ENCODE results near the gene SPNS3. TPM values are rescaled to one million over a fixed set of nuclear protein-coding genes. Genes with fewer than 3 reads are reported as not detected.

Gene SPNS3
- total and polyA plus RNA-seq, 9 donors: 0.06 to 0.80 (median 0.20) TPM; not detected in 4

DNA sequence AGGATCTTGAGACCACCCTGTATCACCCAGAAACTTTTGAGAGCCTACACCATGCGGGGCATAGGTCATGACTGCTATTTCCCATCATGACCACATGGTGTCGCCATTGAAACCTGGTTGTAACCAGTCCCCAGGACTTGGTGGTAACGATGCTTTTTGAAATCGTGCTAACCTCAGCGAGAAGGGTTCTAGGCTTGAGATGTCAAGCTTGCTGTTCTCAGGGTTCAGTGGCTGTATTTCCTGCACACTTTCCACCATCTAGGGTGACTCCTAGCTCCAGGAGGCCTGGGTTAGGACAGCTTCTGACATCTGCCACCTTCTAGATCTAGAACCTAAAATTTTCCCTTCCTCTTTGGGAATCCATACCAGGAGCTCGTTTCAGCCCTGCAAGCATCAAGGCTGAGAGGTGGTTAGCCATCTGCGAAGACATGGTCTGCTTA lies 13.0 kb upstream of the SPNS3 start:
- peaks cover 0 to 3% of the 10 kb centered on the region in 2 donors for H3K9me3 ChIP-seq
- 1 to 6% (median 2%) methylated on average over 7 of the region's 7 CpGs for WGBS, 3 donors
- no peaks in the 10 kb centered on the region for H3K36me3 ChIP-seq
- no peaks in the 10 kb centered on the region for H3K27me3 ChIP-seq
- intact Hi-C loops (cut with DNase I): loop anchor here in 3 of 4 donors (5.0 to 10.0 kb wide), 4 partner anchors 77 to 207 kb away; partner anchors contain the start of genes MYBBP1A (in 1 of the 3) and SPNS2 (in 1 of the 3)
- DNase-seq: peak in 2 of 5 donors; percentile 25 to 64
- no peak overlapping the region for H3K27ac ChIP-seq
- TF ChIP-seq, protein P1, sequence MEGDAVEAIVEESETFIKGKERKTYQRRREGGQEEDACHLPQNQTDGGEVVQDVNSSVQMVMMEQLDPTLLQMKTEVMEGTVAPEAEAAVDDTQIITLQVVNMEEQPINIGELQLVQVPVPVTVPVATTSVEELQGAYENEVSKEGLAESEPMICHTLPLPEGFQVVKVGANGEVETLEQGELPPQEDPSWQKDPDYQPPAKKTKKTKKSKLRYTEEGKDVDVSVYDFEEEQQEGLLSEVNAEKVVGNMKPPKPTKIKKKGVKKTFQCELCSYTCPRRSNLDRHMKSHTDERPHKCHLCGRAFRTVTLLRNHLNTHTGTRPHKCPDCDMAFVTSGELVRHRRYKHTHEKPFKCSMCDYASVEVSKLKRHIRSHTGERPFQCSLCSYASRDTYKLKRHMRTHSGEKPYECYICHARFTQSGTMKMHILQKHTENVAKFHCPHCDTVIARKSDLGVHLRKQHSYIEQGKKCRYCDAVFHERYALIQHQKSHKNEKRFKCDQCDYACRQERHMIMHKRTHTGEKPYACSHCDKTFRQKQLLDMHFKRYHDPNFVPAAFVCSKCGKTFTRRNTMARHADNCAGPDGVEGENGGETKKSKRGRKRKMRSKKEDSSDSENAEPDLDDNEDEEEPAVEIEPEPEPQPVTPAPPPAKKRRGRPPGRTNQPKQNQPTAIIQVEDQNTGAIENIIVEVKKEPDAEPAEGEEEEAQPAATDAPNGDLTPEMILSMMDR (IDR thresholded peaks at IDR 0.05): peak in 2 of 3 donors; percentile 65 to 72
- no peak for TF ChIP-seq EP300 (IDR thresholded peaks at IDR 0.05)
- no peak overlapping the region for H3K4me3 ChIP-seq
- H3K4me1 ChIP-seq (ENCODE audit: insufficient read depth): no peaks in the 10 kb centered on the region

DNA sequence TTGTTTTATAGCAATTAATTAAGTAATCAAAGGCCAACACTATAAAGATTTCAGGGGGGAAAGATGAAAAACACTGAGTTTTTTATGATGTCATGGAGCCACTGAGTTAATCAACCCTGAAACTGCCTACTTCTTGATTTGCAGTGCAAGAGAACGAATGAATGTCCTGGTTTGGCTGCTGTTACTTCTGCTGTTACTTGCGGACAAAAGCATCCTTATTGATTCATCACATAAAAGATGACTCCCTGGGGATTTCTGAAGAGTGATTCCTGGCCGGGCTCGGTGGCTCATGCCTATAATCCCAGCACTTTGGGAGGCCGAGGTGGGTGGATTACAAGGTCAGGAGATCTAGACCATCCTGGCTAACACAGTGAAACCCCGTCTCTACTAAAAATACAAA lies 10.9 kb upstream of the SPNS3 start:
- Histone ChIP-seq H3K27me3 (no peaks in the 10 kb centered on the region), H3K27ac (no peak overlapping the region), H3K36me3 (no peaks in the 10 kb centered on the region), H3K4me3 (no peak overlapping the region), H3K9me3 (peaks cover 0 to 3% of the 10 kb centered on the region in 2 donors), H3K4me1 (ENCODE audit: insufficient read depth) (no peaks in the 10 kb centered on the region)
- 62 to 87% (median 83%) methylated on average over 6 of the region's 6 CpGs for WGBS, 3 donors
- TF ChIP-seq, protein P1 (IDR thresholded peaks at IDR 0.05): no peak
- TF ChIP-seq POLR2A (IDR thresholded peaks at IDR 0.05) (no peak), EP300 (IDR thresholded peaks at IDR 0.05) (no peak)
- intact Hi-C loops (cut with DNase I): loop anchor here in 3 of 4 donors (5.0 to 10.0 kb wide), 4 partner anchors 74 to 204 kb away; partner anchors contain the start of genes MYBBP1A (in 1 of the 3) and SPNS2 (in 1 of the 3)
- DNase-seq: no peak

DNA sequence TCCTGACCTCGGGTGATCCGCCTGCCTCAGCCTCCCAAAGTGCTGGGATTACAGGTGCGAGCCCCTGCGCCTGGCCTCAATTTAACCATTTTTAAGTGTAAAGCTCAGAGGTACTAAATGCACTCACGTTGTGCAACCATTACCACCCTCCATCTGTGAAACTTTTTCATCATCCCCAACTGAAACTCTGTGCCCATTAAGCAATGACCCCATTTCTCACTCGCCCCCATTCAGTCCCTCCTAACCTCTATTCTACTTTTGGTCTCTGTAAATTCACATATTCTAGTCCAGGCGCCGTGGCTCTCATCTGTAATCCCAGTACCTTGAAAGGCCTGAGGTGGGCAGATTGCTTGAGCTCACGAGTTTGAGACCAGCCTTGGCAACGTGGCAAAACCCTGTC lies 8.3 kb upstream of the SPNS3 start:
- no peak overlapping the region for H3K4me3 ChIP-seq
- DNase-seq: no peak
- no peaks in the 10 kb centered on the region for H3K36me3 ChIP-seq
- no peaks in the 10 kb centered on the region for H3K27me3 ChIP-seq
- peaks cover 0 to 3% of the 10 kb centered on the region in 2 donors for H3K9me3 ChIP-seq
- no peaks in the 10 kb centered on the region for H3K4me1 ChIP-seq (ENCODE audit: insufficient read depth)
- WGBS, 3 donors: 70 to 92% (median 75%) methylated on average over 10 of the region's 10 CpGs
- TF ChIP-seq, protein P1 (IDR thresholded peaks at IDR 0.05): no peak
- TF ChIP-seq EP300 (IDR thresholded peaks at IDR 0.05) (no peak), POLR2A (IDR thresholded peaks at IDR 0.05) (no peak)
- H3K27ac ChIP-seq: no peak overlapping the region
- intact Hi-C loops (cut with DNase I): loop anchor here in 2 of 4 donors (10.0 kb wide), 2 partner anchors 129 to 199 kb away; partner anchors contain the start of gene MYBBP1A (in 1 of the 2)

DNA sequence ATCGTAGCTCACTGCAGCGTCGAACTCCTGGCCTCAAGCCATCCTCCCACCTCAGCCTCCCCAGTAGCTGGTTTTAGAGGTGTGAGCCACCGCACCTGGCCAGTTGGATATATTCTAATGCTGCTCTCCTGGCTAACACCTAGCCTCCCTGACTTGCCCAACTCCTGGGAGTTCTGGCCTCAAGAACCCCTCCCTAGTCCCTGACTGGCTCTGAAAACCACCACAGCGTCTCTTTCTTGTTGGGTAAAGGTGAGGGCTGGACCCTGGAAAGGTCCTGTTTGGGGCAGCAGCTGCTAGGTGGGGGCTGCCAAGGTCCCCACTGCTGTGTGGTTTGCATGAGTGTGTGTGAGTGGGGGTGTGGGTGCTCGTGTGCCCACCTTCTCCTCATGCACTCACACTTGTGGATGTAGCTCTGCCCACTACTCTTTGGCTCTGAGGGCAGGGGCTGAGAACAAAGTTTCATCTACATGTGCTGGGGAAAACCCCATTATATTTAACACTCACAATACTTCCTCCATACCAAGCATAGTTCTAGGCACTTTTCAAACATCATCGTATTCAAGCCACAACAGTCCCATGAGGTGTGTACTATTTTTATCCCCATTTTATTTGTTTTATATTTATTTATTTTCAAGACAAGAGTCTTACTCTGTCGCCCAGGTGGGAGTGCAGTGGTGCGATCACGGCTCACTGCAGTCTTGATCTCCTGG lies 7.1 kb upstream of the SPNS3 start:
- H3K27me3 ChIP-seq: no peaks in the 10 kb centered on the region
- 73 to 87% (median 74%) methylated on average over 10 of the region's 10 CpGs for WGBS, 3 donors
- intact Hi-C loops (cut with DNase I): loop anchor here in 2 of 4 donors (10.0 kb wide), 2 partner anchors 128 to 198 kb away; partner anchors contain the start of gene MYBBP1A (in 1 of the 2)
- TF ChIP-seq POLR2A (IDR thresholded peaks at IDR 0.05) (no peak), EP300 (IDR thresholded peaks at IDR 0.05) (no peak)
- TF ChIP-seq, protein P1 (IDR thresholded peaks at IDR 0.05): no peak
- DNase-seq: no peak
- no peaks in the 10 kb centered on the region for H3K4me1 ChIP-seq (ENCODE audit: insufficient read depth)
- no peaks in the 10 kb centered on the region for H3K36me3 ChIP-seq
- H3K4me3 ChIP-seq: no peak overlapping the region
- peaks cover 0 to 3% of the 10 kb centered on the region in 2 donors for H3K9me3 ChIP-seq
- no peak overlapping the region for H3K27ac ChIP-seq
